ENCODE measurements around the gene TMEM123.

The TMEM123 gene

DNA sequence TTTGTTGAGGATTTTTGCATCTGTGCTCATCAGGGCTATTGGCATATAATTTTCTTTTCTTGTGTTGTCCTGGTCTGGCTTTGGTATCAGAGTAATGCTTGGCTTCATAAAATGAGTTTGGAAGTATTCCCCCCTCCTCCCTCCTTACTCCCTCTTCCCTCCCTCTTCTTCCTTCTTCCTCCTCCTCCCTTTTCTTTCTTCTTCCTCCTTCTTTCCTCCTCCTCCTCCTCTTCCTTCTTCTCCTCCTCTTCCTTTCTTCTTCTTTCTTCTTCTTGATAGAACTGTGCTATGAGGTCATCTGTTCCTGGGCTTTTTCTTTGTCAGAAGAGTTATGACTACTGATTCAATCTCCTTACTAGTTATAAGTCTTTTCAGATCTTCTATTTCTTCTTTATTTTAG, 95.4 kb downstream of the TMEM123 start:
- no peak for DNase-seq

DNA sequence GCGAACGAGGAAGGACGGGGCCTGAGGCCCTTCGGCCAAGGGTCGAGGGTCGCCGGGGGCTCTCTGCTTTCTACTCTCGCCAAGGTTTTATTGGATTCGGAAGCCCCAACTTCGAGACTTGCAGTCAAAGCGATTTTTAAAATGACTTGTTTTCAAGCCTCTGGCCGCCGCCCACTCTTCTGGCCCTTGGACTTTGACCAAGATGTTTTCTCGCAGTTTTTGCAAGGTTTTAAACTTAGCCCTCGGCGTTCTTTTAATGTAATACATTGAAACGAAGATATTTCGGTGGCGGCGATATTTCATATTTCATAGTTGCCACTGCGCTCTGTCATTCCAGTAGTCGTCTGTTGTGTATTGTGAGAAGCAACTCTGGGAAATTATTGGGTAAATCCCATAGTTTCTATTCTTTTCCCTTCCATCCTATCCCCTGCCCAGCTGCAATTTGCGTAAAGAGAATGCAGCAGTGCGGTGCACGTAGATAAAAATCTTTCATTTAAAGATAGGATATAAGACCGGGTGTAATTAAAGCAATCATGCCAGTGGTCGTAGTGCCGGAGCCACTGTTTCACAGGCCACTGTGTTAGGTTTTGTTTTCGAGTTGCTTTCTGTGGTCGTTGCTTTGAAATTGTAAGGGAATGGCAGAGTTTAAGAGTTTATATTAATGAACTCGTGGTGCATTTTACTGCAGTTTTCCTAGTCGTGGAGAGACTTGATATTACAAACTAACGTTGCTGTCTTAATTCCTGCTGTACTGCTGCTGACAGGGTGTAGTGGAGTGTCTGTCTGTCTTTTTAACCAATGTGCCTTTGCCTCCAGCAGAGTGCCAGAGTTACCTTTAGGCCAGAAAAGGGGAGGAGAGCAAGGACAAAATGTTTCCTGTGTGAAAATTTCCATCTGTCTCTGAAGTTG, 104.8 kb downstream of the TMEM123 start:
- DNase-seq = peak in 1 of 2 experiments; percentile 43

DNA sequence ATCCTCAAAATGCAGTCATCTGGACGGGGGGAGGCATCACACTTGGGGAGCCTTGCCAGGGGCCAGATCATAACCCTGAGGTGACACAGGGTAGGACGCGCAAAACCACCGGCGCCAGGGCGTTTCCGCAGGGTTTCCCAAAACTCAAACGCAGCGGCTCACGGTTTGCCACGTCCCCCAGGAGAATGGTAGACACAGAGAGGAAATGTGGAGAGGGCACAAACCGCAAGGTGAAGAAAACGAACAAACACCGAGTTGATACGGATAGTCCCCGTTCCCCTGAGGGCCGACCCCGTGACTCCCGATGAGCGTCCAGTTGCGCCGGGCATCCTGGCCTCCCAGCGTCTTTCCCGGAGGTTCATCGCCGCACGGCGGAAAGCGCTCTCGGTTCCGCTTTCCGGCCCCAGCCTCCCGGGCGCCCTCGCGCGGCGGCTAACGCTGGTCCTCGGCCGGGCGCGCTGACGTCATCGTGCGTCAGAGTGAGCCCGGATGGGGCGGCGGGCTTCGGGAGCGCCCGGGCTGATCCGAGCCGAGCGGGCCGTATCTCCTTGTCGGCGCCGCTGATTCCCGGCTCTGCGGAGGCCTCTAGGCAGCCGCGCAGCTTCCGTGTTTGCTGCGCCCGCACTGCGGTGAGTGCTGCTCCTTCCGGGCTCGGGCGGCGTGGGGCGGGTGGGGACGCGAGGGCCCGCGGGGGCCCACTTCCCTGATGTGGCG, 105.7 kb downstream of the TMEM123 start, which contains the start of gene BIRC2:
Gene BIRC2 (plus strand): TSS at position 467 of the 714 bp plus-strand sequence. CDS start 2,641 bp downstream, outside the sequence.
- DNase-seq = peak; percentile 98

DNA sequence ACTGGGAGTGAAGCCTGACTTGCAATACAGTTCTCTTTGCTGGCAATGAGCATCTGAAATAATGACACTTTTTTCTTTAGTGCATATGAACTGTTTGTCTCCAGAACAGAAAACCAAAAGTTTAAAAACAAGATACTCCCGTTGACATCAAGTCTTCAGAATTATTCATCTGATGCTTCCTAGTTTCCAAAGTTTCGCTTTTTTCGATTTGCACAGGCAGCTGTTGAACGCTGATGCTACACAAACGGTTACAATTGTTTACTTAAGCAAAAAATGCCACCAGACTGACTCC, 106.2 kb downstream of the TMEM123 start:
- DNase-seq = no peak

All from activated T-cell treated with anti-CD3 and anti-CD28 coated beads, Interleukin-2, amount 50 U/mL, for 48 hours (primary cell).